D721Med (cell line): ENCODE data around the gene SFXN5.

Experiments
- DNase-seq: peaks from one replicate; pipeline ENCODE4 v3.0.0; 2011; ENCODE audit warnings: low spot score; ENCODE audit not compliant: insufficient read length
- FAIRE-seq: peaks from 2 replicates; lab custom pipeline; 2011; peaks lifted over from hg19 to GRCh38; lab: Jason Lieb, UNC
- TF ChIP-seq, protein P1 (sequence below): IDR thresholded peaks from 2 replicates; pipeline ENCODE4 v1.5.1; 2012; ENCODE audit warnings: mild to moderate bottlenecking, control low read depth; ENCODE audit not compliant: insufficient read depth; ENCODE audit errors: missing control alignments

SFXN5 gene

DNA sequence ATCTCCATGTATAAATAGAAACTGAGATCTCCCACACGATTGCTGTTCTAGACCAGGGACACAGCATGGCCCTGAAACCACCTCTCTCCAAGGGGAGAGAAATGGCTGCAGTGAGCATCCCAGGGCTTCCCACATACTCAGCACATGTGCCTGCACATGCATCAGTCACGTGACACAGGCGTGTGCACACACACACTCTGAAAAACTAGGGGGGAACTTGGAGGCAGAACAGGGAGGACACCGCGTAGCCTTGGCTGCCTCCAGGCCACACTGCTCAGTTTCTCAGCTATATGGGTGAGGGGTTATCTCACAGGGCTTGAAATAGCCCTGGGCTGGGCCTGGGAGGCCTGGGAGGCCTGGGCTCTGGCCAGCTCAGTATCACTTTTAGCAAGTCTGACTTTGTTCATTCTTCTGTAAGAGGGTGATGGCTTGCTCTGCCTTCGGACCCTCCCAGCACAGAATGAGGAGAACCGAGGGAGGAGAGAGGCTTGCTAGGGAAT is 87.3 kb downstream of the SFXN5 start:
- FAIRE-seq (no peak), DNase-seq (no peak)
- TF ChIP-seq, protein P1, sequence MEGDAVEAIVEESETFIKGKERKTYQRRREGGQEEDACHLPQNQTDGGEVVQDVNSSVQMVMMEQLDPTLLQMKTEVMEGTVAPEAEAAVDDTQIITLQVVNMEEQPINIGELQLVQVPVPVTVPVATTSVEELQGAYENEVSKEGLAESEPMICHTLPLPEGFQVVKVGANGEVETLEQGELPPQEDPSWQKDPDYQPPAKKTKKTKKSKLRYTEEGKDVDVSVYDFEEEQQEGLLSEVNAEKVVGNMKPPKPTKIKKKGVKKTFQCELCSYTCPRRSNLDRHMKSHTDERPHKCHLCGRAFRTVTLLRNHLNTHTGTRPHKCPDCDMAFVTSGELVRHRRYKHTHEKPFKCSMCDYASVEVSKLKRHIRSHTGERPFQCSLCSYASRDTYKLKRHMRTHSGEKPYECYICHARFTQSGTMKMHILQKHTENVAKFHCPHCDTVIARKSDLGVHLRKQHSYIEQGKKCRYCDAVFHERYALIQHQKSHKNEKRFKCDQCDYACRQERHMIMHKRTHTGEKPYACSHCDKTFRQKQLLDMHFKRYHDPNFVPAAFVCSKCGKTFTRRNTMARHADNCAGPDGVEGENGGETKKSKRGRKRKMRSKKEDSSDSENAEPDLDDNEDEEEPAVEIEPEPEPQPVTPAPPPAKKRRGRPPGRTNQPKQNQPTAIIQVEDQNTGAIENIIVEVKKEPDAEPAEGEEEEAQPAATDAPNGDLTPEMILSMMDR, result no peak

DNA sequence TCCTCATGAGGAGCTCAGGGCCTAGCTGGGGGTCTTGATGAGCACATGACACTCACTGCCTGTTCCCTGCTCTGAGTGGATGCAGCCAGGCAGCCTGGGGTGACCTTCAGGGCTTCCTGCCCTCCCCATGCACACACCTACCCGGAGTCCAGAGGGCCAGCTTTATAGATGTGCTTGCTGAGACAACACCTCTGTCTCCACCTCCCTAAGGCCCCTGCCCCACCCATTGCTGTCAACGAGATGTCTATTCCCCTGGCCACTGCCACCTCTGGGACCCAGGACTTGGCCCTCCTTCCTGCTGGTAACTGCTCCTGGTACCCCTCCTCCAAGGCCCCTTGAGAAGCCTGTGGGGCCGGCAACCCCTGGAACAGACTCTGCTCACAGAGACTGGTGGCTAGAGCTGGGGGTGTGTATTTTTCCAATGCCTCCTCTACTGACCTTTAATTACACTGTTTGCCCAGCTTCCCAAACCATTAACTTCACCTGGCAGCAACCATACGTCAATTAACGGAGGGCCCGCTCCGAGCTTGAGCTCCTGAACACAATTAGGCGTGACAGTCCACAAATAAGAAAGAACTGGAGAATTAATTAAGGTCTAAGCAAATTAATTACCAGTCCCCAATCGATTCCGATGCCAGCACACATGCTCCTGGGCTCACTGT is 87.9 kb downstream of the SFXN5 start:
- FAIRE-seq, result no peak
- DNase-seq, result no peak

DNA sequence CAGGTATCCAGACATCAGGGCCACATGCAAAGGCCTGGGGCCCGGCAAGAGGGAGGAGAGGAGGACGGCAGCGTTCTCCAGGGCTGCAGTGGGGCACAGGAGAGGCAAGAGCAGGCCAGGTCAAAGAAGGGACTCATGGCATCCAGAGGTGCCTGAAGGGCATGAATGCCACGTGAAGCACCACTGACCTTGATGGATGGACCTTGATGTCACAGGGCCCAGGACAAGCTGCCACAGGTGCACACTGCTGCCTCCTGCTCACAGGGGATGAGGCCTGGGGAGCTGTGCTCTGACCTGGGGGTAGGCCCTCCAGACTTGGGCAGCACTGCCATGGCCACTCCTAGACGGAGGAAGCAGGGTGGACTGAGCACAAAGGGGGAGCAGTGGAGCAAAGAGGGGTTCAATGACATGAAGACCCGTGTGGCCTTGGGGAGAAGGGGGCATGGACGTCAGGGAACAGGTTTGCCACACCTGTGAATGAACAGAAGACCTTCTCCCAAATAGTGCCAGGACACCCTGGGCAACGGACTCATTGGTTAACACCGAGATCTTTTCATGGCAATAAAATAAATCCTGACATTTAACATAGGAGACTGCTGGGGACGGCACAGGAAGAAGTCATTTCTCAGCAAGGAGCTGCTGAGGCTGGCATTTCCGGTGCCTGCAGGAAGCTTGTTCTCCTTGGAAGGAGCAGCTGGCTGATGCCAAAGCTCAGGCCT is 88.6 kb downstream of the SFXN5 start:
- TF ChIP-seq, protein P1, result no peak
- no peak for DNase-seq
- FAIRE-seq, result no peak

More for the DNA sequence above, 87.9 kb downstream of the SFXN5 start:
- TF ChIP-seq, protein P1, result no peak

DNA sequence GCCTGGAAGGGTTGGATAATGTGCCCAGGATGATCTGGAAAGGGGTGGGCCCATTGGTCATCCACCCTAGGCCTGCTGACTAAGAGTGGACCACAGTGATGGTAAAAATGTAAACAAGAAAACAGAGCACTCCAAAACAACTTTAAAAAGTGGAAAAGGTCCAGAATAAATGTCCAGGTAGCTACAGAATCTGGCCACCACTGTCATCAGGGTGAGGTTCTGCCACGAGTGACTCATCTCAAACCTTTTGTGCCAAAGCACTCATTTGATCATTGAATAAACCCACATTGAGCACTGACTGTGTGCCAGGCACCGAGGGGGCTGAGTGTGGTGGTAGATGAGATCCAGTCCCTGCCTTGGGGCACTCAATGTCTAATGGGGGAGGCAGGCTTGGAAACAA is 89.3 kb downstream of the SFXN5 start:
- FAIRE-seq (no peak), DNase-seq (no peak)

DNA sequence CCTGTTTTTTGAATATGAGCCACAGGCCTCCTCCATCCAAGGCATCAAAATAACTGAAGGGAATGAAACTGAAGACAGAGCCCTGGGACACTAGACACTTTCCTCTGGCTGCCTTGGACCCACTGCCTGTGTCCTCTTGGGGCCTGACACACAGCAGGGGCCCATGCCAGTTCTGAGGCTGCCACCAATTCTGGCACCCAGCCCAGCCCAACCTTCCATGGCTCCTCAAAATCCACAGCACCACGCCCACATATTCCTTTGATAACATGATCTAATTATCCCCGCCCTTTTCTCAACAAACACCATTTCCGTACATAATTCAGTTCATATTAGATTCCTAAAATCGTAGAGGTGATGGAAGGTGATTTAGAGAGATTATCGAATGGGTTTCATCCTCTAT is 90.0 kb downstream of the SFXN5 start:
- no peak for FAIRE-seq
- TF ChIP-seq, protein P1, result no peak
- no peak for DNase-seq

More for the DNA sequence above, 89.3 kb downstream of the SFXN5 start:
- TF ChIP-seq, protein P1, result no peak

DNA sequence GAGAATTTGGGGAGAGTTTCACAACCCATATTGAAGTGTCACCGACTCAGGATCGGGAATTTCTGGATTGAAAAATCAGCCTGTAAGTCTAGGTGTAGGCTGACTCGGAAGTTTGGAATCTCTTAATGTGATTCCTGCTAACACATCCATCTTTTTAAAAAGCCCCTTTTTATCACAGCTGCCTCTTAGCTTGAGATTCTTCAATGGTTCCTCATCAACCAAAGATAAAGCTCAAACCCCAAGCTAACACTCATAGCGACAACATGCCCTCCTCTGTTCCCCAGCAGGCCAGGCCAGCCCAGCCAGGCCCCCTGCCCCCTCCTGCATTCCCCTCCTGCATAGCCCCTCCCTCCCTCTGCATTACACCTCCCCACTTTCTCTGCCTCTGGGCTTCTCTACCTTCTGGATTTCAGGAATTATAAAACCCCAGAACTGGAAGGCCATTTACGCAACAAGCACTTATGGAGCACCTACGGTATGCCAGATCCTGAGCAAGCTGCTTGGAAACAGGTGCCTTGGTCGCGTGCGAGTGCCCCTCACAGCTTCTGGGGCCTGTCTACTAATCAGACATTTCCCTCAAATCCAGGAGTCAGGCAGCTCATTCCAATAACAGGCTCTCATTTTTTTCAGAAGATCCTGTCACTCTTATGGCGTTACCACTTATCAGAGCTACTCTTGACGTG is 90.8 kb downstream of the SFXN5 start:
- FAIRE-seq, result no peak

More for the DNA sequence above, 90.8 kb downstream of the SFXN5 start:
- TF ChIP-seq, protein P1, result no peak
- DNase-seq, result no peak
